A549 (cell line): ENCODE results near the gene ACADVL.

ENCODE experiments used
- BHLHE40 ChIP-seq: IDR thresholded peaks from 2 replicates; pipeline ENCODE4 v1.6.1; 2012; ENCODE audit warnings: low read depth, low read length, inconsistent platforms
- CEBPB ChIP-seq, 2 experiments: fragments of >200 bp in 1 of 2; sonication (Bioruptor Twin) in 1 of 2; formaldehyde crosslinking in 1 of 2; IDR thresholded peaks; 2 replicates each; pipeline ENCODE4 v1.6.1; 2012 to 2016
- CTCF ChIP-seq: fragments of >200 bp; sonication (Bioruptor Twin); formaldehyde crosslinking; IDR thresholded peaks from 3 replicates; pipeline ENCODE4 v1.5.1; 2016
- EP300 ChIP-seq, 2 experiments: fragments of >200 bp; sonication (Bioruptor Twin); formaldehyde crosslinking; IDR thresholded peaks; 2 replicates in 1 of 2; 3 replicates in 1 of 2; pipeline ENCODE4 v1.6.1; 2016 to 2017
- FOSL2 ChIP-seq, 2 experiments: fragments of 450-650 bp in 1 of 2; fragments of >200 bp in 1 of 2; sonication (Bioruptor Twin) in 1 of 2; formaldehyde crosslinking; IDR thresholded peaks; 2 replicates each; pipeline versions ENCODE4 v1.5.0 to v1.6.1; 2016 to 2020; ENCODE audit warnings: mild to moderate bottlenecking in 1 of 2, moderate library complexity in 1 of 2
- GATA3 ChIP-seq: IDR thresholded peaks from 2 replicates; pipeline ENCODE4 v1.6.1; 2012; ENCODE audit warnings: borderline replicate concordance
- POLR2A ChIP-seq: IDR thresholded peaks from 2 replicates; pipeline ENCODE4 v1.6.1; 2012; ENCODE audit warnings: mild to moderate bottlenecking, low read length
- RFX5 ChIP-seq: fragments of 450-650 bp; IDR thresholded peaks from 2 replicates; pipeline ENCODE4 v1.7.1; 2014; ENCODE audit warnings: antibody characterized with exemption, mild to moderate bottlenecking, moderate library complexity
- SMC3 ChIP-seq: fragments of >200 bp; sonication (Bioruptor Twin); formaldehyde crosslinking; IDR thresholded peaks from 3 replicates; pipeline ENCODE4 v1.6.1; 2018; ENCODE audit warnings: inconsistent platforms
- TF ChIP-seq, protein P1 (sequence below): fragments of 200-600 bp; sonication (generic); IDR thresholded peaks from 2 replicates; pipeline ENCODE4 v1.6.1; 2016; ENCODE audit warnings: antibody characterized with exemption, mild to moderate bottlenecking, moderate library complexity
- TF ChIP-seq, protein P2 (sequence below): fragments of 250-450 bp; sonication (Bioruptor Pico); IDR thresholded peaks from 2 replicates; pipeline ENCODE4 v1.5.0; 2020; ENCODE audit warnings: low read depth, mild to moderate bottlenecking, moderate library complexity
- TF ChIP-seq, protein P3 (sequence below): fragments of 150-350 bp; IDR thresholded peaks from 2 replicates; pipeline ENCODE4 v1.6.1; 2014; ENCODE audit warnings: low read depth, mild to moderate bottlenecking, low read length

GRCh38 chr17:7215652-7216180 lies 4.0 kb upstream of the ACADVL start:
- TF ChIP-seq FOSL2 (IDR thresholded peaks at IDR 0.05) (no peak), FOSL2 (CRISPR knock-in tag; IDR thresholded peaks at IDR 0.05) (no peak), RFX5 (no peak), CEBPB (IDR thresholded peaks at IDR 0.05) (no peak), CTCF (no peak), POLR2A (no peak), EP300 (IDR thresholded peaks at IDR 0.05) (no peak), BHLHE40 (no peak), GATA3 (no peak), SMC3 (no peak)
- TF ChIP-seq, protein P1, sequence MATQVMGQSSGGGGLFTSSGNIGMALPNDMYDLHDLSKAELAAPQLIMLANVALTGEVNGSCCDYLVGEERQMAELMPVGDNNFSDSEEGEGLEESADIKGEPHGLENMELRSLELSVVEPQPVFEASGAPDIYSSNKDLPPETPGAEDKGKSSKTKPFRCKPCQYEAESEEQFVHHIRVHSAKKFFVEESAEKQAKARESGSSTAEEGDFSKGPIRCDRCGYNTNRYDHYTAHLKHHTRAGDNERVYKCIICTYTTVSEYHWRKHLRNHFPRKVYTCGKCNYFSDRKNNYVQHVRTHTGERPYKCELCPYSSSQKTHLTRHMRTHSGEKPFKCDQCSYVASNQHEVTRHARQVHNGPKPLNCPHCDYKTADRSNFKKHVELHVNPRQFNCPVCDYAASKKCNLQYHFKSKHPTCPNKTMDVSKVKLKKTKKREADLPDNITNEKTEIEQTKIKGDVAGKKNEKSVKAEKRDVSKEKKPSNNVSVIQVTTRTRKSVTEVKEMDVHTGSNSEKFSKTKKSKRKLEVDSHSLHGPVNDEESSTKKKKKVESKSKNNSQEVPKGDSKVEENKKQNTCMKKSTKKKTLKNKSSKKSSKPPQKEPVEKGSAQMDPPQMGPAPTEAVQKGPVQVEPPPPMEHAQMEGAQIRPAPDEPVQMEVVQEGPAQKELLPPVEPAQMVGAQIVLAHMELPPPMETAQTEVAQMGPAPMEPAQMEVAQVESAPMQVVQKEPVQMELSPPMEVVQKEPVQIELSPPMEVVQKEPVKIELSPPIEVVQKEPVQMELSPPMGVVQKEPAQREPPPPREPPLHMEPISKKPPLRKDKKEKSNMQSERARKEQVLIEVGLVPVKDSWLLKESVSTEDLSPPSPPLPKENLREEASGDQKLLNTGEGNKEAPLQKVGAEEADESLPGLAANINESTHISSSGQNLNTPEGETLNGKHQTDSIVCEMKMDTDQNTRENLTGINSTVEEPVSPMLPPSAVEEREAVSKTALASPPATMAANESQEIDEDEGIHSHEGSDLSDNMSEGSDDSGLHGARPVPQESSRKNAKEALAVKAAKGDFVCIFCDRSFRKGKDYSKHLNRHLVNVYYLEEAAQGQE, result no peak
- TF ChIP-seq, protein P2, sequence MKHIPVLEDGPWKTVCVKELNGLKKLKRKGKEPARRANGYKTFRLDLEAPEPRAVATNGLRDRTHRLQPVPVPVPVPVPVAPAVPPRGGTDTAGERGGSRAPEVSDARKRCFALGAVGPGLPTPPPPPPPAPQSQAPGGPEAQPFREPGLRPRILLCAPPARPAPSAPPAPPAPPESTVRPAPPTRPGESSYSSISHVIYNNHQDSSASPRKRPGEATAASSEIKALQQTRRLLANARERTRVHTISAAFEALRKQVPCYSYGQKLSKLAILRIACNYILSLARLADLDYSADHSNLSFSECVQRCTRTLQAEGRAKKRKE (CRISPR knock-in tag), result no peak
- TF ChIP-seq, protein P3, sequence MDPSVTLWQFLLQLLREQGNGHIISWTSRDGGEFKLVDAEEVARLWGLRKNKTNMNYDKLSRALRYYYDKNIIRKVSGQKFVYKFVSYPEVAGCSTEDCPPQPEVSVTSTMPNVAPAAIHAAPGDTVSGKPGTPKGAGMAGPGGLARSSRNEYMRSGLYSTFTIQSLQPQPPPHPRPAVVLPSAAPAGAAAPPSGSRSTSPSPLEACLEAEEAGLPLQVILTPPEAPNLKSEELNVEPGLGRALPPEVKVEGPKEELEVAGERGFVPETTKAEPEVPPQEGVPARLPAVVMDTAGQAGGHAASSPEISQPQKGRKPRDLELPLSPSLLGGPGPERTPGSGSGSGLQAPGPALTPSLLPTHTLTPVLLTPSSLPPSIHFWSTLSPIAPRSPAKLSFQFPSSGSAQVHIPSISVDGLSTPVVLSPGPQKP, result no peak
